Measurements from ENCODE around the gene SF3A1. TPM values are rescaled to one million over a fixed set of nuclear protein-coding genes. Genes with fewer than 3 reads are reported as not detected.

SF3A1 gene
- polyA plus RNA-seq, 1 donor, result 87.1 TPM

DNA sequence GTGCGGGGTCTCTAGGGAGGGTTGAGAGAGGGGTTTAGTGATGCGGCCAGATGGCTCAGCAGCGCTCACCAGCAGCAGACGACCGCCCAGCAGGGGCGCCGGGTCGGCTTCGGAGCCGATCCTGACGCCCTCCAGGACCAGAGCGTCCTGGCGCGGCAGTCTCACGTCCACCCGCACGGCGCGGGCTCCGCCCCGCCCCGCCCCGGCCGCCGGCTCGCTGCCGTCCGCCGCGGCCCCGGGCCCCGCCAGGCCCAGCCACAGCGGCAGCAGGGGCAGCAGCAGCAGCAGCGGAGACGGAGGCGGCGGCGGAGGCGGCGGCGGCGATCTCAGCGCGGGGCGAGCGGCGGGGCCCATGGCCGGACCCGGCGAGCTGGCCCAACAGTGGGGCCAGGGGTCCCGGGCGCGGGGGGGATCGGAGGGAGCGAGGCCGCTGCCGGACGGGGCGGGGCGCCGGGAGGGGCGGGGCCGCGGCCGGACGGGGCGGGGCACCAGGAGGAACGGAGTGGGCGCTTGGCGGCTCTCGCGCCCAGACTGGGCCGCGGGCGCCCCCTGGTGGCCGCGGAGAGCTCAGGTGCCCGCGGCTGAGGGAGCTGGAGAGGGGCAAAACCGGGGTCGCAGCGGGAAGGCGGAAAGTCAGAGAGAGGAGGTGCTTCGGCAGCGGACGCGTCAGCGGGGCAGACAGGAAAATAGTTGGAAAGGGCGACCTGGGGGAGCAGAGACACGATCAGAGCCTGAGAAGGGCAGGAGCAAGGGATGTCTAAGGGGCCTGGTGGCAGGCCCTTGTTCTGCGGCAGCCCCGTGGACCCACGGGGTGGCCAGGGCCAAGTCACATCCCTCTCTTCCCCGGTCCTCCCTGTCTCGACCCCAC lies 30.5 kb upstream of the SF3A1 start, which contains the start of gene RNF215:
Gene RNF215, minus strand, starts transcription at position 452 of the 868 bp plus-strand sequence. Its CDS starts 98 bp downstream, at position 354.
- no CpG with 5 or more reads among the region's 95 CpGs for WGBS (ENCODE audit: insufficient coverage, low lambda C conversion rate)
- Histone ChIP-seq H3K27ac (ENCODE audit: low read length) (no peak within 1 kb of the TSS), H3K27me3 (ENCODE audit: control insufficient read depth, insufficient read depth, low read length) (no peaks in the 10 kb centered on the region), H3K4me3 (ENCODE audit: low read length) (peak within 1 kb of the TSS; percentile 45), H3K9me3 (ENCODE audit: control insufficient read depth, low read depth, low read length) (no peaks in the 10 kb centered on the region), H3K36me3 (ENCODE audit: control insufficient read depth, insufficient read depth, low read length) (peaks cover 14% of the 10 kb centered on the region), H3K4me1 (ENCODE audit: control insufficient read depth, insufficient read depth, low read length) (peaks cover 9% of the 10 kb centered on the region)
- DNase-seq, result peak; percentile 77 to 80

- H3K27me3 ChIP-seq (ENCODE audit: control insufficient read depth, insufficient read depth, low read length), result no peaks in the 10 kb centered on the region
- no peak for DNase-seq
- no peak overlapping the region for H3K27ac ChIP-seq (ENCODE audit: low read length)
- H3K4me3 ChIP-seq (ENCODE audit: low read length), result peak overlapping the region; percentile 45
- peaks cover 14% of the 10 kb centered on the region for H3K36me3 ChIP-seq (ENCODE audit: control insufficient read depth, insufficient read depth, low read length)
- whole genome bisulfite sequencing (ENCODE audit: insufficient coverage, low lambda C conversion rate), result no CpG with 5 or more reads among the region's 10 CpGs
- H3K4me1 ChIP-seq (ENCODE audit: control insufficient read depth, insufficient read depth, low read length), result peaks cover 9% of the 10 kb centered on the region
- H3K9me3 ChIP-seq (ENCODE audit: control insufficient read depth, low read depth, low read length), result no peaks in the 10 kb centered on the region
Measured at GRCh38 chr22:30386608-30386959, 29.9 kb upstream of the SF3A1 start.

GRCh38 chr22:30385942-30386341 lies 29.2 kb upstream of the SF3A1 start:
- Histone ChIP-seq H3K4me1 (ENCODE audit: control insufficient read depth, insufficient read depth, low read length) (peaks cover 9% of the 10 kb centered on the region), H3K9me3 (ENCODE audit: control insufficient read depth, low read depth, low read length) (no peaks in the 10 kb centered on the region), H3K27me3 (ENCODE audit: control insufficient read depth, insufficient read depth, low read length) (no peaks in the 10 kb centered on the region), H3K27ac (ENCODE audit: low read length) (no peak overlapping the region), H3K36me3 (ENCODE audit: control insufficient read depth, insufficient read depth, low read length) (peaks cover 18% of the 10 kb centered on the region), H3K4me3 (ENCODE audit: low read length) (no peak overlapping the region)
- DNase-seq, result no peak
- WGBS (ENCODE audit: insufficient coverage, low lambda C conversion rate), result no CpG with 5 or more reads among the region's 10 CpGs

- Histone ChIP-seq H3K27ac (ENCODE audit: low read length) (no peak overlapping the region), H3K4me1 (ENCODE audit: control insufficient read depth, insufficient read depth, low read length) (peaks cover 9% of the 10 kb centered on the region), H3K9me3 (ENCODE audit: control insufficient read depth, low read depth, low read length) (no peaks in the 10 kb centered on the region), H3K4me3 (ENCODE audit: low read length) (no peak overlapping the region), H3K36me3 (ENCODE audit: control insufficient read depth, insufficient read depth, low read length) (peaks cover 24% of the 10 kb centered on the region), H3K27me3 (ENCODE audit: control insufficient read depth, insufficient read depth, low read length) (no peaks in the 10 kb centered on the region)
- no peak for DNase-seq
- no CpG with 5 or more reads among the region's 3 CpGs for WGBS (ENCODE audit: insufficient coverage, low lambda C conversion rate)
Measured at GRCh38 chr22:30383061-30383460, 26.4 kb upstream of the SF3A1 start.

GRCh38 chr22:30382340-30382739 lies 25.6 kb upstream of the SF3A1 start:
- Histone ChIP-seq H3K27me3 (ENCODE audit: control insufficient read depth, insufficient read depth, low read length) (no peaks in the 10 kb centered on the region), H3K36me3 (ENCODE audit: control insufficient read depth, insufficient read depth, low read length) (peaks cover 24% of the 10 kb centered on the region), H3K27ac (ENCODE audit: low read length) (no peak overlapping the region), H3K9me3 (ENCODE audit: control insufficient read depth, low read depth, low read length) (no peaks in the 10 kb centered on the region), H3K4me1 (ENCODE audit: control insufficient read depth, insufficient read depth, low read length) (peaks cover 9% of the 10 kb centered on the region), H3K4me3 (ENCODE audit: low read length) (no peak overlapping the region)
- WGBS (ENCODE audit: insufficient coverage, low lambda C conversion rate), result no CpG with 5 or more reads among the region's 5 CpGs
- DNase-seq, result no peak

- no peak for DNase-seq
- Histone ChIP-seq H3K4me3 (ENCODE audit: low read length) (no peak overlapping the region), H3K4me1 (ENCODE audit: control insufficient read depth, insufficient read depth, low read length) (peaks cover 4% of the 10 kb centered on the region), H3K9me3 (ENCODE audit: control insufficient read depth, low read depth, low read length) (no peaks in the 10 kb centered on the region), H3K27me3 (ENCODE audit: control insufficient read depth, insufficient read depth, low read length) (no peaks in the 10 kb centered on the region), H3K36me3 (ENCODE audit: control insufficient read depth, insufficient read depth, low read length) (peaks cover 25% of the 10 kb centered on the region), H3K27ac (ENCODE audit: low read length) (no peak overlapping the region)
- WGBS (ENCODE audit: insufficient coverage, low lambda C conversion rate), result no CpG with 5 or more reads among the region's 12 CpGs
Measured at GRCh38 chr22:30381264-30381663, 24.6 kb upstream of the SF3A1 start.

DNA sequence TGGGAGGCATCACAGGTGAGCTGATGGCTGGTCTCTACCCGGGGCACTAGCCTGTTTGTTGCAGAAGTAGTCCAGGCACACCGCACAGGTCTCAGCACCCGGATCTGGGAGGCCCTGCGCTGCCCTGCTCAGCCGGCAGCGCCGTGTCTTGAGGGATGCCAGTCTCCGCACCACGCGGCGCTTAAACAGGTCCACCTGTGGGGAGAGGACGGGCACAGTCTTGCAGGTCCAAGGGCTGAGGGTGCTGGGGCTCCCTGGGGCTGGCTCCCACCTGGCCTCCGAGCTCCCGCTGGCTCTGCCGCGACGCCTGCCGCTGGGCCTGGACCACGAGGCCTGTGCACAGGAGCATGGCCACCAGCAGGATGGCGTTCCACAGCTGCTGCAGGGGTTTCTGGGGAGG lies 23.3 kb upstream of the SF3A1 start:
- Histone ChIP-seq H3K27ac (ENCODE audit: low read length) (no peak overlapping the region), H3K9me3 (ENCODE audit: control insufficient read depth, low read depth, low read length) (no peaks in the 10 kb centered on the region), H3K4me3 (ENCODE audit: low read length) (no peak overlapping the region), H3K36me3 (ENCODE audit: control insufficient read depth, insufficient read depth, low read length) (peaks cover 25% of the 10 kb centered on the region), H3K4me1 (ENCODE audit: control insufficient read depth, insufficient read depth, low read length) (no peaks in the 10 kb centered on the region), H3K27me3 (ENCODE audit: control insufficient read depth, insufficient read depth, low read length) (no peaks in the 10 kb centered on the region)
- WGBS (ENCODE audit: insufficient coverage, low lambda C conversion rate), result no CpG with 5 or more reads among the region's 20 CpGs
- no peak for DNase-seq

GRCh38 chr22:30375312-30375849 lies 18.7 kb upstream of the SF3A1 start:
- Histone ChIP-seq H3K9me3 (ENCODE audit: control insufficient read depth, low read depth, low read length) (no peaks in the 10 kb centered on the region), H3K4me1 (ENCODE audit: control insufficient read depth, insufficient read depth, low read length) (no peaks in the 10 kb centered on the region), H3K4me3 (ENCODE audit: low read length) (no peak overlapping the region), H3K36me3 (ENCODE audit: control insufficient read depth, insufficient read depth, low read length) (peaks cover 8% of the 10 kb centered on the region), H3K27me3 (ENCODE audit: control insufficient read depth, insufficient read depth, low read length) (no peaks in the 10 kb centered on the region), H3K27ac (ENCODE audit: low read length) (no peak overlapping the region)
- no peak for DNase-seq
- WGBS (ENCODE audit: insufficient coverage, low lambda C conversion rate), result no CpG with 5 or more reads among the region's 13 CpGs

DNA sequence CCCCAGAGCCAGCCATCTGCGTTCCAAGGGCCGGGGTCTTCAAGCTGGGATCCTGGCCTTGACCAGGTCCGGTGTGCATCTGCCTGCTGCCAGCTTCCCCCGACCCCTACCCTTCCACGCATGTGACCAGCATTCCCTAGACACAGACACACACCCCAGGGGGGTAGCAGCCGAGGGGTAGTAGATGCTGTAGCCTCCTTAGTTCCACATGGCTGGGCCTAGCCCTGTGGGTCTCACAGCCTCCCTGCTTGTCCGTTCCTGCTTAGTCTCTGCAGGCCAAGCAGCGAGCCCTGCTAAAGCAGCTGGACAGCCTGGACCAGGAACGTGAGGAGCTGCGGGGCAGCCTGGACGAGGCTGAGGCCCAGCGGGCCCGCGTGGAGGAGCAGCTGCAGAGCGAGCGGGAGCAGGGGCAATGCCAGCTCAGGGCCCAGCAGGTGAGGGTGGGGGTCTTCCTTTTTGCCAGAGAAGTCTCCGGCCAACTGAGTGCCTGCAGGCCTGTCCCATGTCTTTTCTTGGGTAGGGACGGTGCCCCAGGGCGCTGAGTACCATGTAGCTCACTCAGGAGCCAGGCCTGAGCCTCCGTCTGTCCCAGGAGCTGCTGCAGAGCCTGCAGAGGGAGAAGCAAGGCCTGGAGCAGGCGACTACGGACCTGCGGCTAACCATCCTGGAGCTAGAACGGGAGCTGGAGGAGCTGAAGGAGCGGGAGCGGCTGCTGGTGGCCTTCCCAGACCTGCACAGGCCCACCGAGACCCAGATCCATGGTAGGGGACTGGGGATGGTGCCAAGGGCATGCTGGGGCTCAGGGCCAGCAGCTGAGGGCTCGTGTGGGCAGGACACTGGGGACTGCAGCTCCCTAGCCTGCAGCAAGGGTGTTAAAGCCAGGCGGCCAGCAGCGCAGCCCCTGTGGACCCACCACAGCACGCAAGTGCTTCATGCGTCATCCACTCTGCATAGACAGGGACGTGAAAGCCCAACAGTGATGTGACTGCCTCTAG lies 16.9 kb upstream of the SF3A1 start:
- no peaks in the 10 kb centered on the region for H3K9me3 ChIP-seq (ENCODE audit: control insufficient read depth, low read depth, low read length)
- no peak for DNase-seq
- no peaks in the 10 kb centered on the region for H3K27me3 ChIP-seq (ENCODE audit: control insufficient read depth, insufficient read depth, low read length)
- H3K36me3 ChIP-seq (ENCODE audit: control insufficient read depth, insufficient read depth, low read length), result peaks cover 2% of the 10 kb centered on the region
- H3K4me1 ChIP-seq (ENCODE audit: control insufficient read depth, insufficient read depth, low read length), result no peaks in the 10 kb centered on the region
- WGBS (ENCODE audit: insufficient coverage, low lambda C conversion rate), result no CpG with 5 or more reads among the region's 33 CpGs
- no peak overlapping the region for H3K4me3 ChIP-seq (ENCODE audit: low read length)
- H3K27ac ChIP-seq (ENCODE audit: low read length), result no peak overlapping the region

- no peak for DNase-seq
- Histone ChIP-seq H3K27me3 (ENCODE audit: control insufficient read depth, insufficient read depth, low read length) (no peaks in the 10 kb centered on the region), H3K9me3 (ENCODE audit: control insufficient read depth, low read depth, low read length) (no peaks in the 10 kb centered on the region), H3K27ac (ENCODE audit: low read length) (no peak overlapping the region), H3K4me1 (ENCODE audit: control insufficient read depth, insufficient read depth, low read length) (no peaks in the 10 kb centered on the region), H3K36me3 (ENCODE audit: control insufficient read depth, insufficient read depth, low read length) (peaks cover 2% of the 10 kb centered on the region), H3K4me3 (ENCODE audit: low read length) (no peak overlapping the region)
- no CpG with 5 or more reads among the region's 8 CpGs for WGBS (ENCODE audit: insufficient coverage, low lambda C conversion rate)
Measured at GRCh38 chr22:30372915-30373314, 16.2 kb upstream of the SF3A1 start.

All from large intestine (tissue), 3 donors.